ENCODE data around the gene OSBPL6. TPM values are rescaled to one million over a fixed set of nuclear protein-coding genes. Genes with fewer than 3 reads are reported as not detected.

Gene OSBPL6
- total and polyA plus RNA-seq, 2 experiments from 2014 or later = 0.60 to 1.8 TPM

DNA sequence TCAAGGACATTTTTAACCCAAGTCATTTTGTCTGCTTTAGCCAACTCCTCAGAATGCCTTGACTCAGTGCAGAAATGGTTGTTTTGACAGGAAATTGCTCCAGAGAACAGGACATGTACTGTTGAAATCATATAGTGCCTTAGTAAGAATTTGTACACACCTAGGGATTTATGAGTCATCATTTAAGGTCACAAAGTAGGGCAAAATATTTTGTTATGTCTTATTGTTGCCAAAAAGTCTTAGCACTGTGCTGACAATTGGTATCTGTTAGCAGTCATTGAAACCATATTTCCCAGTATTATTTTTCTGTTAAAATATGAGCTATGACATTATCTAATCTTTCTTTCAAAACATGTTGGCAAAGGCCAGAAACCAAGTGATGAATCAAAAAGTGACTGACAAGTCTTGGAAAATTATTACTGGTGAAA lies 104.5 kb downstream of the OSBPL6 start:
- Histone ChIP-seq H3K9me3 (ENCODE audit: low read depth) (no peaks in the 10 kb centered on the region), H3K27ac (no peak overlapping the region), H3K4me3 (no peak overlapping the region), H3K36me3 (no peaks in the 10 kb centered on the region), H3K4me1 (ENCODE audit: low read depth) (peaks cover 6% of the 10 kb centered on the region), H3K27me3 (no peaks in the 10 kb centered on the region)
- peak in 1 of 2 donors; percentile 81 for DNase-seq (ENCODE audit: low read depth in 1 of 2, low spot score in 1 of 2)
- TF ChIP-seq, protein P1, sequence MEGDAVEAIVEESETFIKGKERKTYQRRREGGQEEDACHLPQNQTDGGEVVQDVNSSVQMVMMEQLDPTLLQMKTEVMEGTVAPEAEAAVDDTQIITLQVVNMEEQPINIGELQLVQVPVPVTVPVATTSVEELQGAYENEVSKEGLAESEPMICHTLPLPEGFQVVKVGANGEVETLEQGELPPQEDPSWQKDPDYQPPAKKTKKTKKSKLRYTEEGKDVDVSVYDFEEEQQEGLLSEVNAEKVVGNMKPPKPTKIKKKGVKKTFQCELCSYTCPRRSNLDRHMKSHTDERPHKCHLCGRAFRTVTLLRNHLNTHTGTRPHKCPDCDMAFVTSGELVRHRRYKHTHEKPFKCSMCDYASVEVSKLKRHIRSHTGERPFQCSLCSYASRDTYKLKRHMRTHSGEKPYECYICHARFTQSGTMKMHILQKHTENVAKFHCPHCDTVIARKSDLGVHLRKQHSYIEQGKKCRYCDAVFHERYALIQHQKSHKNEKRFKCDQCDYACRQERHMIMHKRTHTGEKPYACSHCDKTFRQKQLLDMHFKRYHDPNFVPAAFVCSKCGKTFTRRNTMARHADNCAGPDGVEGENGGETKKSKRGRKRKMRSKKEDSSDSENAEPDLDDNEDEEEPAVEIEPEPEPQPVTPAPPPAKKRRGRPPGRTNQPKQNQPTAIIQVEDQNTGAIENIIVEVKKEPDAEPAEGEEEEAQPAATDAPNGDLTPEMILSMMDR (IDR thresholded peaks at IDR 0.05; ENCODE audit: low read depth, low read length) = no peak

DNA sequence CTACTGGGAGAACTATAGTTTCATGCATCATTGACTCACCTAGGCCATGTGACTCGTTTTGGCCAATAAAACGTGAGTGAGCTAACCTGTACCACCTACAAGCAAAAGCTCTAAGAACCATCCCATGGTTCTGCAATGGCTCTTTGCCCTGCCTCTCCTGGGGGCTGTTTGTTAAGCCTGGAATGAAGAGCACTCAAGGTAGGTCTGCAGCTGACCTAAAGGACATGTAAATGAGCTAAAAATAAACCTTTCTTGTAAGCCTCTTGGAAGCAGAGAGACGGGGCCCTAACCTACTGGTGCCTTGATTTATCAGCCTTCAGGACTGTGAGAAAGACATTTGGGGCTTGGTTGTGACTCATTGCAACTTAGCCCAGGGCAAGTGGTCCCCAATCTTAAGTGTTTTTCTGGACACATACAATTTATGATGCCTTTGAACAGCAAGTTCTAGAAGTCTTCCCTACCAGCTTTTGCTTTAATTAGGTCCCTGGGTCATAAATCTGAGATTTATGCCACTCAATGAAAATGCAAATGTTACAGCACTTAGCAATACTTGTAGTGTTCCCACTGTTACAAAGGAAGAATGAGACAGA lies 107.4 kb downstream of the OSBPL6 start:
- peaks cover 6% of the 10 kb centered on the region for H3K4me1 ChIP-seq (ENCODE audit: low read depth)
- H3K27ac ChIP-seq = no peak overlapping the region
- TF ChIP-seq, protein P1 (IDR thresholded peaks at IDR 0.05; ENCODE audit: low read depth, low read length) = no peak
- no peaks in the 10 kb centered on the region for H3K9me3 ChIP-seq (ENCODE audit: low read depth)
- H3K27me3 ChIP-seq = no peaks in the 10 kb centered on the region
- DNase-seq (ENCODE audit: low read depth in 1 of 2, low spot score in 1 of 2) = no peak
- H3K36me3 ChIP-seq = no peaks in the 10 kb centered on the region
- H3K4me3 ChIP-seq = no peak overlapping the region

DNA sequence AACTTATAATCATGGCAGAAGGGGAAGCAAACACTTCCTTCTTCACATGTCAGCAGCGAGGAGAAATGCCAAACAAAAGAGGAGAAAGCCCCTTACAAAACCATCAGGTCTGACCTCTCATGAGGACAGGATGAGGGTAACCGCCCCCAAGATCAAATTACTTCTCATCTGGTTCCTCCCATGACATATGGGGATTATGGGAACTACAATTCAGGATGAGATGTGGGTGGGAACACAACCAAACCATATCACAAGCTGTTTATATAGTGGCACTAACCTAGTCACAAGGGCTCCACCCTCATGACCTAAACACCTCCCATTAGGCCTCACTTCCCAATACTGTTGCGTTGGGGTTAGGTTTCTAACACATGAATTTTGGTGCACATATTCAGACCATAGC lies 110.0 kb downstream of the OSBPL6 start:
- DNase-seq (ENCODE audit: low read depth in 1 of 2, low spot score in 1 of 2) = no peak
- Histone ChIP-seq H3K9me3 (ENCODE audit: low read depth) (no peaks in the 10 kb centered on the region), H3K4me3 (no peak overlapping the region), H3K27me3 (no peaks in the 10 kb centered on the region), H3K27ac (no peak overlapping the region), H3K4me1 (ENCODE audit: low read depth) (peaks cover 6% of the 10 kb centered on the region), H3K36me3 (no peaks in the 10 kb centered on the region)
- TF ChIP-seq, protein P1 (IDR thresholded peaks at IDR 0.05; ENCODE audit: low read depth, low read length) = no peak

DNA sequence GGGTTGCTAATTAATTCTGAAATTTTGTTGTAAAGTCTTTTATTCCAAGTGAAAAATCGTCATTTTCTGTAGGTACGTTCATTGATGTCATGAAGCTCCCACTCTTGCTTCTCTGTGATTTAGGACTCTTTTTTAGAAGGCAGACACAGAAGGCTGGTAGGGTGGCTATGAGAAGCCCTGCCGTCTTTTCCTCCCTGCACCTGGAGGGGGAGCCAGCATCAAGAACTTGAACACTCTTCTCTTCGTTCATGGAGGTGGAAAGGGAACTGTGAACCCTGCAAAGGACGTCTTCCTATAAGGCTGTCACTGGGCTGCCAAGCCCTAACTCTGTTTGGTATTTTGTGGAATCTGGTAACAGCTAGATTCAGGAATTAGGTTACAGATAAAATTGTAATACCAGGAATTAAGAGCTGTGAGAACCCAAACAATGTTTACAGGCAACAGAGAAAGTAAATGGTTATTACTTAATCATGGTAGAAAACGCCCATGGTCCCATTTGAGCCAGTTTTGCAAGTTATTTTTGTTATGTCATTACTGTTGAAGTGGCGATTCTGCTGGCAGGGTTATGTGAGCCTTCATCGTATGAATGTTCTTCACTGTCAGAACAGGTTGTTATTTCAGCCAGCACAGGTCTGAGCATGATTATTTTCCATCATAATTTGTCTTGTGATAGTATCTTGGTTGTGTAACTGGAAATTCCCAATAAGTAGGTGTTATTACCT lies 112.2 kb downstream of the OSBPL6 start:
- TF ChIP-seq, protein P1 (IDR thresholded peaks at IDR 0.05; ENCODE audit: low read depth, low read length) = peak; percentile 71
- no peaks in the 10 kb centered on the region for H3K36me3 ChIP-seq
- no peaks in the 10 kb centered on the region for H3K27me3 ChIP-seq
- H3K4me3 ChIP-seq = no peak overlapping the region
- no peaks in the 10 kb centered on the region for H3K9me3 ChIP-seq (ENCODE audit: low read depth)
- H3K27ac ChIP-seq = no peak overlapping the region
- peaks cover 4% of the 10 kb centered on the region for H3K4me1 ChIP-seq (ENCODE audit: low read depth)
- peak; percentile 62 to 80 for DNase-seq (ENCODE audit: low read depth in 1 of 2, low spot score in 1 of 2)

DNA sequence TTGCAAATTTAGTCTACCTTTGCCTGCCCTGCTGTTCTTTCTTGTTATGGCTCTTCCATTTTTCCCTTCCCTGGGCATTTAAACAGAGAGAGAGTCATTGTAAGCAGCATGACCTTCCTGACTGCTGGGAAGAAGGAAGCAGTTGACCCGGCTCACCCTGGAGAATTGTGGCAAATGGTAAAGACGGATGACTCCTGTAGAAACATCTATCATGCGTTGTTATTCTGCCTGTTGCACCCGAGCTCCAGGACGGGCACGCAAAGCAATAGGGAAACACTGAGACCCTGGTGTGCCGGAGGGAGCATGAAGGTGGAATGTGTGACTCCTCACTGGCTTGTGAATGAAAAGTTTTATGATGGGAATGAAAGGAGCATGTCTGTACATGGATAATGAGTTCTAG lies 113.3 kb downstream of the OSBPL6 start:
- Histone ChIP-seq H3K27me3 (no peaks in the 10 kb centered on the region), H3K36me3 (no peaks in the 10 kb centered on the region), H3K4me3 (no peak overlapping the region), H3K9me3 (ENCODE audit: low read depth) (no peaks in the 10 kb centered on the region), H3K4me1 (ENCODE audit: low read depth) (no peaks in the 10 kb centered on the region), H3K27ac (no peak overlapping the region)
- TF ChIP-seq, protein P1 (IDR thresholded peaks at IDR 0.05; ENCODE audit: low read depth, low read length) = no peak
- no peak for DNase-seq (ENCODE audit: low read depth in 1 of 2, low spot score in 1 of 2)

All from cardiac muscle cell (in vitro differentiated cells and primary cell).